GM18517 (cell line): ENCODE results near the gene SCMH1.
"Not testable (repeated sequence)": the region's sequence is repeated elsewhere in the genome, so short reads cannot be mapped to it uniquely, and the experiment has no call there.

Source experiments
- ATAC-seq: cut with Tn5 transposase; IDR thresholded peaks from one replicate; pipeline ENCODE4 v1.9.1; 2021; ENCODE audit warnings: mild to moderate bottlenecking, moderate library complexity; ENCODE audit not compliant: unreplicated experiment

Gene SCMH1

GRCh38 chr1:41251120-41251519 lies 9.0 kb upstream of the SCMH1 start:
- not testable (repeated sequence) for ATAC-seq

DNA sequence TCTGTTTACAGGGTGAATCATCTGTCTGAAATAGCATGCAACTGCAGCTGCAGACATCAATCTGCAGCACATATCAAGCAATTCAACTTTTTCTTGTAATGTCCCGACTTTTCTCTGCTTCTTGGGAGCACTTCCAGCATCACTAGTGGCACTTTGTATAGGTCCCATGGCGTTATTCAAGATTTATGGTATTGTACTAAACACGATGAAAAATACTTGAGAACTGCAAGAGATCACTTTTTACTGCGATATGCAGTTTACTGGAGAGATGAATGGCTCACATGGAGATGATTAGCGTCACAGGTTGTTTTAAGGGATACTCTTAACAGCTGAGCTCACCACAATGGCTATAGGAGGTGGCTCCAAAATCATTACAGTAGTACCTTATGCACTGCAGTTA lies 7.2 kb upstream of the SCMH1 start:
- ATAC-seq = no peak

GRCh38 chr1:41246568-41246967 lies 4.5 kb upstream of the SCMH1 start:
- ATAC-seq = no peak

GRCh38 chr1:41245659-41246058 lies 3.6 kb upstream of the SCMH1 start:
- no peak for ATAC-seq

- ATAC-seq = no peak
These were observed 926 bp upstream of the SCMH1 start for GRCh38 chr1:41243079-41243385.

DNA sequence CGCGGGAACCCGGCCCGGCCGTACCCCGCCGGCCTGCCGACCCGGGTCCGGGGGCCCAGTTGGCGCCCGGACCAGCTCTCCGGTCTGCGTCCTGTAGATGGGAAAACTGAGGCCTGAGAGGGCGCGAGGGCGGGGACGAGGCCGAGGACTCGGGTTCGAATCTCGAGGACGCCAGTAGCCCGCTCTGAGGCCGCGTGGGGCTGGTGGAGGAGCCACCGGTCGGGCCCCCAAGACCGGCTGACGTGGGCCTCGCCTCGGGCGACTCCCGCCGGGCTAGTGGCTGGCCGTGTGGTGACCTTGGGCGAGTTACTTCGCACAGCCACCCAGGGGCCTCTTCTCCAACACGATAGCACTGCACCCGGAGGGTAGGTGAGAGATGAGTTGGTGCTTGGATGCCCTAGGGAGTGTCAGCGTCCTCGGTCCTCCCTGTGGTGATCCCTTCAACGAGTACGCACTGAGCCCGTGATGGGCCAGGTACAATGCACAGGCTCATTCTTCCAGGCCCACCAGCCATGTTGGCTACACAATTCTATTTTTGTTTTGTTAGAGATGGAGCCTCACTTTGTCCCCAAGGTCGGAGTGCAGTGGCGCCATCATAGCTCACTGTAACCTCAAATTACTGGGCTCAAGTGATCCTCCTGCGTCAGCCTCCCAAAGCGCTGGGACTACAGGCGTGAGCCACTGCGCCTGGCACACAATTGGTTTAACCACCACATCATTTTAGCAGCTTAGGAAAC lies 404 bp upstream of the SCMH1 start:
- peak; percentile 12 for ATAC-seq

DNA sequence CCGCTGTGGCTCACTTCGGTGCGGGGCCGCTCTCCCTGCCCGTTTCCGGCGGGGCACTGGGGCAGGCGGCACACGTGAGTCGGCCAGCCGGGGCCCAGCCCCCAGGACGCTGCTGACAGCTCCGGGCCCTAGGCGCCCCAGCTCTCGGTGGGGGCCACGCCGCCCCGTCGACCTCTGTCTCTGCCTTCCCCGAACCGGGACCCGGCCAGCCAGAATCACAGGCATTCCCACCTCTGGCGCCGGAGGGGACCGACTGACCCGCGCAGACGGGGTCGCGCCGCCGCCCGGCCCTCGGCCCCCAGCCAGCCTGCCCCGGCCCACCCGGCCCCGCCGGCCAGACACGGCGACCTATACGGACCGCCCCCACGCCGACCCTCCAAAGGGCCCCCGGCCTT lies 755 bp downstream of the SCMH1 start:
- peak; percentile 50 for ATAC-seq

- ATAC-seq = no peak
These were observed 1.2 kb downstream of the SCMH1 start for GRCh38 chr1:41240781-41241353.

- no peak for ATAC-seq
These were observed 2.0 kb downstream of the SCMH1 start for GRCh38 chr1:41239988-41240610.

GRCh38 chr1:41238311-41238988 lies 3.7 kb downstream of the SCMH1 start:
- no peak for ATAC-seq

DNA sequence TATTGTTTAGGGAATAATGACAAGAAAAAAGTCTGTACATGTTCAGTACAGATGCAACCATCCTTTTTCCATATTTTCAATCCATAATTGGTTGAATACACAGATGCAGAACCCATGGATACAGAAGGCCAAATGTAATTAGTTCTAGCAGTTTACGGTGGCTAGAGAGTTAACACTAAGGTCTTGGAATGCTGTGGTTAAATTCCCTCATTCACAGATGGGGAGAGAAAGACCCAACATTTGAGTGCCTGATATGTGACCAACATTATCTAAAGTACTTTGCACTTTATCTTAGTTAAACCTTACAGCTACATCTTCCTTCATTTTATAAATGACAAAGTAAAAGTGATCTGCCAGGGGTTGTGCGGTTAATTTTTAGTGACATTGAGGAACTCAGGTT lies 5.3 kb downstream of the SCMH1 start:
- no peak for ATAC-seq

GRCh38 chr1:41235893-41236292 lies 6.2 kb downstream of the SCMH1 start:
- ATAC-seq = no peak

GRCh38 chr1:41233708-41234107 lies 8.4 kb downstream of the SCMH1 start:
- no peak for ATAC-seq

GRCh38 chr1:41232305-41232704 lies 9.8 kb downstream of the SCMH1 start:
- ATAC-seq = no peak

DNA sequence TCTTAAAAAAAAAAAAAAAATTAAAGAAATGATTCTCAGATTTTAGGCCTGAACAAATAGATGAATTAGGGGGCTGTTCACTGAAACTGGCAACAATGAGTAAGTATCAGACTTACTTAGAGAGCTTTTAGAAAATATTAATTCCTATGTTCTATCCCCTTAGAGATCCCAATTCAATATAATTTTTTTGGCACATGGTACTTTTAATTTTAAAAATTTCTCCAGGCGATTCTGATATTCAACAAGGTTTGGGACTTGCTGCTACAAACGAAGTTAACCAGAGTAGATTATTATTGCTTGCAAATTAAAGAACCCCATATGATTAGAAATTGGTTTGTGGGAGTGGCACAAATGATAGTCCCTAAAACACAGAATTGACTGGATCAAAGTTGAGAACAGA lies 11.4 kb downstream of the SCMH1 start:
- ATAC-seq = no peak

DNA sequence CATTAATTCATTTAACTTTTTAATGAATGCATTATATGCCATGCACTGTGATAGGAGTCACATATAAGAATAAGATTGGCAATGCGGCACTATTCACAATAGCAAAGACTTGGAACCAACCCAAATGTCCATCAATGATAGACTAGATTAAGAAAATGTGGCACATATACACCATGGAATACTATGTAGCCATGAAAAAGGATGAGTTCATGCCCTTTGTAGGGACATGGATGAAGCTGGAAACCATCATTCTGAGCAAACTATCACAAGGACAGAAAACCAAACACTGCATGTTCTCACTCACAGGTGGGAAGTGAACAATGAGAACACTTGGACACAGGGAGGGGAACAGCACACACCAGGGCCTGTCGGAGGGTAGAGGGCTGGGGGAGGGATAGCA lies 12.9 kb downstream of the SCMH1 start:
- not testable (repeated sequence) for ATAC-seq

DNA sequence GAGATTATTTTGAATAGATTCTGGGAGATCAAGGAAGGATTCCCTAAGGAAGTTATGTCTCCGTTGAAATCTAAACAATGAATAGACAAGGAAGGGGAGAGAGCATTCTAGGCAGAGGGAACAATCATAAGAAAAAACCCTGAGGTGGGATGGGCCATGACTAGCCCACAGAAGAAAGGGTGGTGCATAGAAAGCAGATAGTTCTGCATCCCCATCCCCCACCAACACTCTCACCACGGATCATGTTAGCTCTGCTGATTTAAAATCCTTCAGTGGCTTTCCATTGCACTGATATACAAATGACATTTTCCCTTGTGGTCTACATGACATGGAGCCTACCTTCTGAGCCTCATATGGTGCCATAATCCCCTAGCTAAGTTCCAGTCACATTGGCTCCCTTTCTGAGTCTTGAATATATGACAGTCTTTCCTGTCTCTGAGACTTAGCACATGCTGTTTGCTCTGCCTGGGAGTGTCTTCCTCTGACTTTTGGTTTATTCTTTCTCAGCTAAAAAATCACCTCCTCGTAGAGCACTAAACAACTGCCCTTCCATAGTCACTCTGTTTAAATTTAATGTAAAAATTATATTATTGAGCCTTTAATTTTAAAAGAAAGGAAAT lies 15.2 kb downstream of the SCMH1 start:
- ATAC-seq = no peak

- ATAC-seq = no peak
These were observed 16.6 kb downstream of the SCMH1 start for GRCh38 chr1:41225495-41225894.

DNA sequence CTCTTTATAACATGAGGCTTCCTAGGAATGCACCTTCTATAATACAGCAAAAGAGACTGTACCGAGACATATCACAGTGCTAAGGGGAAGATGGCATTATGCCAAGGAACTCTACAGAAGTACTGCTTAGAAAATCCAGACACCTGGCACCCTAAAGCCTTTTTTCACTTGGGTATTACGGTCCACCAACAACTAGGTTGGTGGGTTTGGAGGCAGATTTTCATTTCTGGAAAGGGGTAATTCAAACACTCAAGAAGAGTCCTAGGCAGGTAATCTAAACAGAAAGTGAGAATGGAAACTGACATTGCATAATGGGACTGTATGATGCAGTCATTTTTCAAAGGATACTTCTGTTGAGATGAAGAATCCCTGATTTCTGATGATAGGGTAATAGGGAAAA lies 19.6 kb downstream of the SCMH1 start:
- ATAC-seq = no peak

DNA sequence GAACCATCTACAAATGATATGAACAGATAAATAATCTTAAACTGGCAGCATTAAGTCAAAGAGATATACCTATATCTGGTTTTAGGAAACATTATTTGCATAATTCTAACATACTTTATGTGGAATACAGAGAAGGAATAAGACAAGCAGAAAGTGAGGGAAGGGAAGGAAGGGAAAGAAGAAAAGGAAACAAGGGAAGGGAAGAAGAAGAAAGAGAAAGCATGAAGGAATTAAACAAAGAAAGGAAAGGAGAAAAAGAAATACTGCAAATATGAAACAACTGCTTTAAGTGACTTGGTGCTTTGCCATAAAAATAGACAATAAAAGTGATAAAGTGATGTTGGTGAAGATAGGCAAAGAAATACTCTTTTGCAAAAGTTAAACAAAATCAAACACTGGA lies 20.1 kb downstream of the SCMH1 start:
- no peak for ATAC-seq

- no peak for ATAC-seq
These were observed 24.0 kb downstream of the SCMH1 start for GRCh38 chr1:41218152-41218551.

DNA sequence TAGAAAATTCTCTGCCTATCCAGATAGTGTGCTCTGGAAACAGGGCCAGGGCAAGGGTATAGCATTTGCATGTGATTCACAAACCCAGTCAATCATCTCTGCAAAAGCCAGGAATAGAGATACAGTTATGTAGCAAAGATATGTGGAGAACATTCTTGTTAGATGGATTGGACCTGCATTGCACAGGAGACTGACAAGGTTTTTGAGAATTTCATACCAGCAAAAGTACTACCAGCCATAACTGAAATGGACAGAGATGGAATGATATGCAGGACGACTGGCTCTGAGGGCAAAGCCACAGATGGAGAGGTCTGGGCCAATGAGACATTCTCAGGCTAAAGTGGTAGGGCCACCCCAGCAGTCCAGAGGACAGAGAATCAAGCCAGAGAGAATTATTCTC lies 24.7 kb downstream of the SCMH1 start:
- ATAC-seq = no peak
